GM21447 (cell line): ENCODE results near the gene TRIM15.
"Not testable (repeated sequence)": the region's sequence is repeated elsewhere in the genome, so short reads cannot be mapped to it uniquely, and the experiment has no call there.

ENCODE experiments used
- ATAC-seq: cut with Tn5 transposase; IDR thresholded peaks from one replicate; pipeline ENCODE4 v1.9.1; 2021; ENCODE audit not compliant: unreplicated experiment

Gene TRIM15

GRCh38 chr6:30195951-30196350 is 32.6 kb downstream of the TRIM15 start:
- ATAC-seq, result no peak

GRCh38 chr6:30196376-30196775 is 33.0 kb downstream of the TRIM15 start:
- ATAC-seq, result no peak

GRCh38 chr6:30198166-30199084 is 35.1 kb downstream of the TRIM15 start:
- no peak for ATAC-seq

- ATAC-seq, result peak; percentile 80
Observed at GRCh38 chr6:30200551-30201281, 37.4 kb downstream of the TRIM15 start.

GRCh38 chr6:30202366-30202765 is 39.0 kb downstream of the TRIM15 start:
- no peak for ATAC-seq

- no peak for ATAC-seq
Observed at GRCh38 chr6:30204116-30204515, 40.8 kb downstream of the TRIM15 start.

- ATAC-seq, result no peak
Observed at GRCh38 chr6:30206152-30206551, 42.8 kb downstream of the TRIM15 start.

GRCh38 chr6:30206799-30207618 is 43.7 kb downstream of the TRIM15 start:
- ATAC-seq, result no peak

- no peak for ATAC-seq
Observed at GRCh38 chr6:30207619-30208295, 44.4 kb downstream of the TRIM15 start.

GRCh38 chr6:30211306-30211705 is 48.0 kb downstream of the TRIM15 start:
- ATAC-seq, result no peak

GRCh38 chr6:30211899-30212298 is 48.6 kb downstream of the TRIM15 start:
- ATAC-seq, result no peak

- peak; percentile 81 for ATAC-seq
Observed at GRCh38 chr6:30212865-30213666, 49.7 kb downstream of the TRIM15 start, which contains the start of gene TRIM26. Gene TRIM26 (minus strand): TSS chr6:30213406. CDS start chr6:30199103, 14,303 bp downstream.

GRCh38 chr6:30213667-30213956 is 50.3 kb downstream of the TRIM15 start:
- no peak for ATAC-seq

- ATAC-seq, result peak; percentile 57
Observed at GRCh38 chr6:30213957-30214656, 50.8 kb downstream of the TRIM15 start.

GRCh38 chr6:30214657-30214982 is 51.3 kb downstream of the TRIM15 start:
- ATAC-seq, result no peak

GRCh38 chr6:30216096-30216495 is 52.8 kb downstream of the TRIM15 start:
- no peak for ATAC-seq

GRCh38 chr6:30219244-30219643 is 55.9 kb downstream of the TRIM15 start:
- no peak for ATAC-seq

GRCh38 chr6:30221395-30221794 is 58.0 kb downstream of the TRIM15 start:
- not testable (repeated sequence) for ATAC-seq

GRCh38 chr6:30221956-30222355 is 58.6 kb downstream of the TRIM15 start:
- ATAC-seq, result not testable (repeated sequence)
